ENCODE data around the gene MYO3B.

DNA sequence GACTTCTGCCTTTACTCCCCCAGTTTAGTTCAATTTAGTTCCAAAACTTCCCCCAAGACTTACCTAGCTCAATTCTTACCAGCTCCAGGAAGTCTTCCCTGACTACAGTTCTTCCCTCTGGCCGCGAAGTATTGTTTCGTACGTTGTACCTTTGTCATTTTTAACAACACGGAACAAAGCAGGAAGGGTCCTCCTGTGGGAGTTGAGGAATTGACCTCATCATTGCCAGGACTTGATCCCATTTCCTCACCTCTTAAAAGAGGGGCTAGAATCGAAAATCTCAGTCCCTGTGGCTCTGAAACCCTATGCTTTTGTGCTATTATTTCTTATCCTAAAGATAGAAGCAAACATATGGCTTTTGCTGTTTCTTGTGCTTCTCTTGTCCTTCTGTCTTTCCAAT lies 187.1 kb downstream of the MYO3B start:
- TF ChIP-seq, protein P1, sequence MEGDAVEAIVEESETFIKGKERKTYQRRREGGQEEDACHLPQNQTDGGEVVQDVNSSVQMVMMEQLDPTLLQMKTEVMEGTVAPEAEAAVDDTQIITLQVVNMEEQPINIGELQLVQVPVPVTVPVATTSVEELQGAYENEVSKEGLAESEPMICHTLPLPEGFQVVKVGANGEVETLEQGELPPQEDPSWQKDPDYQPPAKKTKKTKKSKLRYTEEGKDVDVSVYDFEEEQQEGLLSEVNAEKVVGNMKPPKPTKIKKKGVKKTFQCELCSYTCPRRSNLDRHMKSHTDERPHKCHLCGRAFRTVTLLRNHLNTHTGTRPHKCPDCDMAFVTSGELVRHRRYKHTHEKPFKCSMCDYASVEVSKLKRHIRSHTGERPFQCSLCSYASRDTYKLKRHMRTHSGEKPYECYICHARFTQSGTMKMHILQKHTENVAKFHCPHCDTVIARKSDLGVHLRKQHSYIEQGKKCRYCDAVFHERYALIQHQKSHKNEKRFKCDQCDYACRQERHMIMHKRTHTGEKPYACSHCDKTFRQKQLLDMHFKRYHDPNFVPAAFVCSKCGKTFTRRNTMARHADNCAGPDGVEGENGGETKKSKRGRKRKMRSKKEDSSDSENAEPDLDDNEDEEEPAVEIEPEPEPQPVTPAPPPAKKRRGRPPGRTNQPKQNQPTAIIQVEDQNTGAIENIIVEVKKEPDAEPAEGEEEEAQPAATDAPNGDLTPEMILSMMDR (IDR thresholded peaks at IDR 0.05), result no peak
- TF ChIP-seq MXI1 (IDR thresholded peaks at IDR 0.05; ENCODE audit: low read depth, low read length), result no peak
- no peak for TF ChIP-seq POLR2AphosphoS5 (IDR thresholded peaks at IDR 0.05; ENCODE audit: low read depth, low read length)
- no peak for TF ChIP-seq EP300 (IDR thresholded peaks at IDR 0.05; ENCODE audit: borderline replicate concordance in 1 of 2, low read depth in 1 of 2, low read length in 1 of 2)
- TF ChIP-seq FOXM1 (IDR thresholded peaks at IDR 0.05; ENCODE audit: low read depth), result no peak
- no peak for TF ChIP-seq JUND (IDR thresholded peaks at IDR 0.05)

Data from SK-N-SH (cell line).